Measurements from ENCODE around the gene S100A8. TPM values are rescaled to one million over a fixed set of nuclear protein-coding genes. Genes with fewer than 3 reads are reported as not detected.

Gene S100A8
- total and polyA plus RNA-seq, 3 donors from 2014 or later: 1.3 to 20.3 (median 3.0) TPM

GRCh38 chr1:153346077-153346723 lies 44.7 kb downstream of the S100A8 start:
- no peaks in the 10 kb centered on the region for H3K27me3 ChIP-seq
- no peaks in the 10 kb centered on the region for H3K36me3 ChIP-seq (ENCODE audit: low read depth, missing control alignments)
- no peak for TF ChIP-seq CTCF (IDR thresholded peaks at IDR 0.05)
- no peak for TF ChIP-seq POLR2A (IDR thresholded peaks at IDR 0.05)
- H3K4me3 ChIP-seq: no peak overlapping the region
- peaks cover 10% of the 10 kb centered on the region for H3K4me1 ChIP-seq
- WGBS, 2 donors: 79 to 80% methylated on average over 6 of the region's 6 CpGs
- no peaks in the 10 kb centered on the region for H3K9me3 ChIP-seq
- intact Hi-C loops (cut with DNase I; ENCODE audit: low total_unique reads): no loop called here
- DNase-seq: no peak
- no peak overlapping the region for H3K27ac ChIP-seq

GRCh38 chr1:153345187-153346076 lies 45.4 kb downstream of the S100A8 start:
- Histone ChIP-seq H3K27ac (no peak overlapping the region), H3K4me1 (peaks cover 10% of the 10 kb centered on the region), H3K27me3 (no peaks in the 10 kb centered on the region), H3K4me3 (no peak overlapping the region), H3K36me3 (ENCODE audit: low read depth, missing control alignments) (no peaks in the 10 kb centered on the region), H3K9me3 (no peaks in the 10 kb centered on the region)
- TF ChIP-seq POLR2A (IDR thresholded peaks at IDR 0.05) (no peak), CTCF (IDR thresholded peaks at IDR 0.05) (no peak)
- intact Hi-C loops (cut with DNase I; ENCODE audit: low total_unique reads): no loop called here
- DNase-seq: no peak
- WGBS, 2 donors: 91 to 94% methylated on average over 14 of the region's 14 CpGs

GRCh38 chr1:153344718-153345025 lies 46.2 kb downstream of the S100A8 start:
- Histone ChIP-seq H3K27ac (no peak overlapping the region), H3K4me3 (no peak overlapping the region), H3K9me3 (no peaks in the 10 kb centered on the region), H3K36me3 (ENCODE audit: low read depth, missing control alignments) (no peaks in the 10 kb centered on the region), H3K4me1 (peaks cover 10% of the 10 kb centered on the region), H3K27me3 (no peaks in the 10 kb centered on the region)
- 63 to 75% methylated on average over 3 of the region's 3 CpGs for WGBS, 2 donors
- no peak for DNase-seq
- no peak for TF ChIP-seq CTCF (IDR thresholded peaks at IDR 0.05)
- TF ChIP-seq POLR2A (IDR thresholded peaks at IDR 0.05): no peak
- intact Hi-C loops (cut with DNase I; ENCODE audit: low total_unique reads): no loop called here

- DNase-seq: no peak
- 47 to 56% methylated on average over 8 to 9 of the region's 9 CpGs for WGBS, 2 donors
These were observed 46.8 kb downstream of the S100A8 start for GRCh38 chr1:153343811-153344717.

More at GRCh38 chr1:153343811-153344717, 46.8 kb downstream of the S100A8 start:
- H3K9me3 ChIP-seq: no peaks in the 10 kb centered on the region
- no peaks in the 10 kb centered on the region for H3K27me3 ChIP-seq
- no peak for TF ChIP-seq POLR2A (IDR thresholded peaks at IDR 0.05)
- TF ChIP-seq CTCF (IDR thresholded peaks at IDR 0.05): no peak
- intact Hi-C loops (cut with DNase I; ENCODE audit: low total_unique reads): no loop called here
- H3K4me1 ChIP-seq: peaks cover 10% of the 10 kb centered on the region
- no peaks in the 10 kb centered on the region for H3K36me3 ChIP-seq (ENCODE audit: low read depth, missing control alignments)
- H3K27ac ChIP-seq: no peak overlapping the region
- no peak overlapping the region for H3K4me3 ChIP-seq
